GM21381 (cell line): ENCODE data around the gene EMC7.
"Not testable (repeated sequence)": the region's sequence is repeated elsewhere in the genome, so short reads cannot be mapped to it uniquely, and the experiment has no call there.

Source experiments
- ATAC-seq: cut with Tn5 transposase; IDR thresholded peaks from one replicate; pipeline ENCODE4 v1.9.1; 2021; ENCODE audit warnings: mild to moderate bottlenecking, moderate library complexity; ENCODE audit not compliant: unreplicated experiment

Gene EMC7

DNA sequence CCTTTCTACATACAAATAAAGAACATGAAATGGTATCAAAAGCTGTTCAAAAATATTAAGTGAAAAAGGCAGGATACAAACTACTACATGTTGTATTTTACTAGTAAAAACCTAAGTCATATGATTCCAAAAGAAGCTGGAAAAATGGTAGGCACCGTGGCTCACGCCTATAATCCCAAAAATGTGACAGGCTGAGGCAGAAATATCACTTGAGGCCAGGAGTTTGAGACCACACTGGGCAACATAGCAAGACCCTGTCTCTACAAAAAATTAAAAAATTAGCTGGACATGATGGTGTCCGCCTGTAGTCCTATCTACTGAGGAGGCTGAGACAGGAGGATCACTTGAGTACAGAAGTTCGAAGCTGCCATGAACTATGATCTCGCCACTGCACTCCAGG is 1.7 kb downstream of the EMC7 start:
- no peak for ATAC-seq

DNA sequence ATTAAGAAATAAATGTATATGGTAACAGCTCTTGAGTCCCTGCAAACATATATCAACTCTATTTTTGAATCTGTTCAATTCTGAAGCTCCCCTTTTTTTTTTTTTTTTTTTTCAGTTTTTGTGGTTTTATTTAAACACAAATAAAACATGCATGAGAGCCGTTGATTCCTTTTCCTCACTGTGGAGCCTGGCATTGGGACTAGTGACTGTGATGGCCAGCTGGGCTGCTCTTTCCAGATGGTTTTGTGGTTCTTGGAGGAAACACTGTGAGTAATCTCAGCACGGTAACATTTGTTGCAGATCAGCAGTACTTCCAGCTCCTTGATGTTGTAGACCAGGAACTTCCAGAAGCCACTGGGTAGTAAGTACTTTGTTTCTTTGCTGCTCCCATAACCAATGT is 15.9 kb downstream of the EMC7 start:
- ATAC-seq: no peak

DNA sequence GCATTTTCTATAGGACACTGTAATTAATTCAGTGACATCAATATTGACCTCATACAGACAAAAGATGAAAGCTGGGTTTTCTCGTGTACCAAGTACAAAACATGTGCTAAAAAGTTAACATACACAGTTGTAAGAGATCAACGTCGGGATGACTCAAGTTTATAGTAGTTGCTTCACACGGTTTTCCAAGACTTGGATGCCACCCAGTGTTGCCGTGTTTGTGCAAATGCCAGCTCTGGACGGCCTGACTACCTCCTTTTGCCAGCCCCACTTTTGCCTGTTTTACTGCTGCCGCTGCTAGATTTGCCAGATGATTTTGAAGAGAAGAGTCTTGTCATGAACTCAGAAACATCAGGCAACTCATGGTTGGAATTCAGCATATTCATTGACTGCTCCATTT is 17.6 kb downstream of the EMC7 start:
- ATAC-seq: no peak

DNA sequence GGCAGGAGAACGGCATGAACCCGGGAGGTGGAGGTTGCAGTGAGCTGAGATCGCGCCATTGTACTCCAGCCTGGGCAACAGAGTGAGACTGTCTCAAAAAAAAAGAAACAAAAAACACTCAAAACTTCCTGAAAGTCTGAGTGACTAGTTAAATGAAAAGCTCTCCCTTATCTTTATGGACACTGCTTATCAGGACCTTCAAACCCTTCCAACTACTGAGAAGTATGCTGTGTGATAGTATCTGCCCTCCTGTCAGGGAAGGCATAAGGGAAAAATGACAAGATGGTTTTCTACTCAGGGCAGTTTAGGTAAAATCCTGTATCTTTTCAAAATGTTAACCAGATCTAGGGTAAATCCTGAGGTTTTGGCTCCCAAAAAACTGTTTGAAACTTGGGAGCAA is 21.8 kb downstream of the EMC7 start:
- no peak for ATAC-seq

DNA sequence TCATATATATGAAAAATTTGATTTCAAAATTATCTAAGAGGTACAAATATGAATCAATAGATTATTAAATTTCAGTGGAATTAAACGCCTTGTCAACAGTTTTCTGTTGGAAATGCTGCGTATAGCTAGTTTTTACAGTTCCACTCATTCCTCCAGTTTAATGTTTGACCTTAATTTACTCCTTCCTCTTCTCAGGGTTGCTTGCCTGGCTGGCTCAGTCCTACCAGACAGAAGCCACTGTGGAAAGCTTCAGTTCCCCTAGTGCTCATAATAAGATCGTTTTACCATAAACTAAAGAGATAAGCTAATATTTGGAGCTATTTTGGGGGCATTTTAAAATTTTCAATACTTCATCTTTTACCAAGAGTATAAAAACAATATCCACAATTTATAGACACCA is 22.8 kb downstream of the EMC7 start:
- no peak for ATAC-seq

DNA sequence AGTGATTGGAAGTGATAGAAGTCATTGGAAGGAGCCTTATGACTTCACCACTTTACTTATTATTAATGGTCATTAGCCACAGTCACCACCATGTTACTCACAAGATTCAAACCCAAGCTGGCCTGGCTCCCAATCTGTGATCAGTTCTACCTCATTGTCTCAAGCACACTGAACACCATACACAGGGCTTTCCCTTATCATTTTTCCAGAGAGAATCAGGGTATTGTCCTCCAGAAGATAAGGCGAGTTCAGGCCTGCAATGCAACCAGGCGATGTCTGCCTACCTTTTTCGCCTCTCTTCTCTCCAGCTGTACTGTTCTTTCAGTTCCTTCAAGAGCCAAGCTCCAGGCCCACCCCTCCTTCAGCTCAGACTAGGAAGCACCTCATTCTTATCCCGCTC is 24.9 kb downstream of the EMC7 start:
- no peak for ATAC-seq

DNA sequence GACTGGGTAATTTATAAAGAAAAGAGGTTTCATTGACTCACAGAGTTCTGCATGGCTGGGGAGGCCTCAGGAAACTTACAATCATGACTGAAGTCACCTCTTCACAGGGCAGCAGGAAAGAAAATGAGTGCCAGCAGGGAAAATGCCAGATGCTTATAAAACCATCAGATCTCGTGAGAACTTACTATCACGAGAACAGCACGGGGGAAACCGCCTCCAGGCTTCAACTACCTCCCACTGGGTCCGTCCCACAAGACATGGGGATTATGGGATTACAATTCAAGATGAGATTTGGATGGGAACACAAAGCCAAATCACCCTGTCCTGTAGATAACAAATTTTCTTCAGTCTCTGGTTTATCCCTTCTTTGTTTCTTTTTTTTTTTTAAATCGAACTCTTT is 31.7 kb downstream of the EMC7 start:
- ATAC-seq: no peak

DNA sequence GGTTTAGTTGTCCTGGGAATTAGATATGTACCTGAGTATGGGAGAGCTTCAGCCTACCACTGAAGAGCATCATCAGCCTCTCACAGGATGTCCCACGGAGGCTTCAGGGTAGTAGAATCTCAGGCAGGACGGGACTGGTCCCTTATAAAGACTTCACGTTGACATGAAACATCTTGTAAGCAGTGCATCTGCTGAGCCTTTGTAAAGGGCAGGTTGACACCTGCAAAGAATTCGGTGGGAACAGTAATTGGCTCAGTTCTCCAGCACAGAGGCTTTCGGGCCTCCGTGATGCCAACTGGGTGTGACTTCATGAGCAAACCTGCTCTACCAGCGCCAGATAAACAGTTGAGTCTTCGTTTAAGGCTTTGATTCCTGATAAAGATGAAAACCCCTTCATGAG is 35.7 kb downstream of the EMC7 start:
- ATAC-seq: no peak

DNA sequence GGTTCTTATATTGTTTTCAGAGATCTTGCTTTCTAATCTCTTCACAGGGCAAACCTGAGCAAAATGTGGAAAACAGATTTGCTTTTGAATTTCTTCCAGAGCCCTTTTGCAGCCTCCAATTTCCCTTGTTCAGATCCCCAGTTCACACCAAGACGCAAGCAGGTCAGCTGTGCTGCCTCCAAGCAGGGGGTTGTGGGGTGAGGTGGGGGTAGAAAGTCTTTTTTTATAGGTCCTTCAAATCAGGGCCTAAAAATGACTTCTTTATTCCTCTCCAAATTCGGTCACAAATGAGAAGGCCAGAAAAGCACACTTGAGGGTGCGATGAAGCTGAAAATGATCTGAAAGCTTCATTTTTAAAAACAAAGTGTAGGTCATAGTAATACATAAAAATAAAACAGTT is 36.4 kb downstream of the EMC7 start:
- ATAC-seq: no peak

DNA sequence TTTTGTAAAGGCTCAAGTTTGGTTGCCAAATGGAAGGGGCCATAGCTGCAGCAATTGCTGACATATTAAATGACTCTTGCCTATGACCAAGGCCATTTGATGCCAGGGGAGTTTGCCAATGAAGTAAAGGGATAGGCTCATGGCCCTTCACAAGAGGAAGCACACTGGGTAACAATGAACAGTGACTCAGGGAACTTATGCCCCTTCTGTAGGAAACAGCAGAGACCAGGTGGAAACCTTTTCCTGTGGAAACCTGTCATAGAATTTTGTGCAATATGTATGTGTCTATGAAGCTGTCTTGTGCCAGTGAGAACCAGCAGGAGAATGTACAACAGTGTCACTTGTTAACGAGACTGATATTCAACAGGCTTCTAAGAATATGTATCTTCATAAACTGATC is 37.2 kb downstream of the EMC7 start:
- ATAC-seq: no peak

DNA sequence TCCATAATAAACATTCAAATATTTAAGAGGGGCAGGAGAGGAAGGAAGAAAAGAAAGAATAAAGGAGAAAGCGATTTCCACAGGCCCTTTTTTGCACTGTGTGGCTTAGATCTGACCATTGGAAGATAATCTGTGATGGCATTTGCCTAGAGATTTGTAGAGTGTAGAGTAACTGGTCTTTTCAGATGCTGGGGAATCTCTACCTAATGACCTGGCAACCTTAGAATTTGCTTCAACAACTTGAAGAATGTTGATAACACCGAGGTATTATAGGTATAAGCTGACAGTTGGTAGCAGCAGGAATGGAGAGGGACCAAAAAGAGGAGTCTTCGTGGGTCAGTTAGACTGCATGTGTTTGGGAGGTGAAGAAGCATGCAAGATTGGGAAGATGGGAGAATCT is 41.7 kb downstream of the EMC7 start:
- ATAC-seq: no peak

DNA sequence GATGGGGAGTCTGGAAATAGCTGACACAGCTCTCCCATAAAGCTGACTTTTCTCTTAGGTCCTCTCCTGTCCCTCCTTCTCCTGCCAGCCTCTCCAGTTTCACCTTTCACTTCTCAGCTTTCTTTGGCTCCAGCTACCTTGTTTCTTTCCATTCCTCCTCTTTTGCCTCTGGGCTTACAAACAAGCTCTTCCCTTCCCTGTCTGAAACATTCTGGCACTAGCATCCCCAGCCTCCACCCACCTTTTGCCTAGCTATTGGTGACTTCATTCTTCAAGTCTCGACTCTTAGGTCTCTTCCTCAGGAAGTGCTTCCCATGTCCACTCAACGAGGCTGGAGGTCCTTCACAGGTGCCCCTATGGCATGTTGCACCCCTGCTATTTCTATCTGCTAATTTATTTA is 42.2 kb downstream of the EMC7 start:
- no peak for ATAC-seq

DNA sequence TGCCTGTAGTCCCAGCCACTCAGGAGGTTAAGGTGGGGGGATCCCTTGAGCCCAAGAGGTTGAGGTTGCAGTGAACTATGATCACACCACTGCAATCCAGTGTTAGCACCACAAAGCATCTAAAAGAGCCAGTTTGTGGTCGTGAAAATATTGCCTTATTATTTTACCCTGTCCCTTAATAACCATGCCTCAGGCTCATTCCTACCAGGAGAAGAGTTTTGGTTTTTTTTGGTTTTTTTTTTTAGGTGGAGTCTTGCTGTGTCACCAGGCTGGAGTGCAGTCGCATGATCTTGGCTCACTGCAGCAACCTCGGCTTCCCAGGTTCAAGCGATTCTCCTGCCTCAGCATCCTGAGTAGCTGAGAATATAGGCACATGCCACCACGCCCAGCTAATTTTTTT is 44.8 kb downstream of the EMC7 start:
- no peak for ATAC-seq

DNA sequence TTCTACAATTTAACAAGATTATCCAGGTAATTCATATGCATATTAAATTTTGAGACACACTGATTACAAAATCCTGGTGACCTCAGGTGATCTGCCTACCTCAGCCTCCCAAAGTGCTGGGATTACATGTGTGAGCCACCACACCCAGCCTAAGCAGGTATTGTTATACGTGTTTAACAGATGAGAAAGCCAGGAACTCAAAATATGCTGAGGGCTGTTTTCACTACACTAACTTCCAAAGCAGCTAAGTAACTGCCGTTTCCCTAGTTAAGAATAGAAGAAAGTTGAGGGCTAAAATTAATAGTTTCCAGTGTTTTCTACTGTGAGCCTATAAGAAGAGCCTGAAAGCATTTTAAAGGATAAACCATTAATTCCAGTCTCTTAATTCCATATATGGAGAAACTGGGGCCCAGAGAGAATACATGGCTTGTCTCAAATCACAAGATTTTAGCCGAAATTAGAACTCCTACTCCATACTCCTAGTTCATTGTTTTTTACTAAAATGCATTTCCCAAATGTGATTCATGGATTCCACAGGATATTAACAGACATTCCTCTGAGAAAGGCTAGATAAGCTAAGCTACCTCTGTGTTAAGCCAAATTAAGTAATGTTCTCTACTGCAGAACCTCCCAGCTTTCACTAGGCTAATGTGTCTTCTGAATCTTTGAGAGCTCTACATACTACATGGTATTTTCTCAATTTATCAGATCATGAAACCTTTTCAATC is 45.6 kb downstream of the EMC7 start:
- ATAC-seq: no peak

DNA sequence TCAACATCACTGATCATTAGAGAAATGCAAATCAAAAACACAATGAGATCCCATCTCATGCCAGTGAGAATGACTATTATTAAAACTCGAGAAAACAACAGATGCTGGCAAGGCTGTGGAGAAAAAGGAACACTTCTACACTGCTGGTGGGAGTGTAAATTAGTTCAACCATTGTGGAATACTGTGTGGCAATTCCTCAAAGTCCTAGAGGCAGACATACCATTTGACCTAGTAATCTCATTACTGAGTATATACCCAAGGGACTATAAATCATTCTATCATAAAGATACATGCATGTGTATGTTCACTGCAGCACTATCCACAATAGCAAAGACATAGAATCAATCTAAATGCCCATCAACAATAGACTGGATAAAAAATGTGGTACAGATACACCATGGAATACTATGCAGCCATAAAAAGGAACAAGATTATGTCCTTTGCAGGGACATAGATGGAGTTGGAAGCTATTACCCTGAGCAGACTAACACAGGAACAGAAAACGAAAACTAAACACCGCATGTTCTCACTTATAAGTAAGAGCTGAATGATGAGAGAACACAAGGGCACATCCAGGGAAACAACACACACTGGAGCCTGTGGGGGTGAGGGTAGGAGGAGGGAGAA is 47.5 kb downstream of the EMC7 start:
- ATAC-seq: no peak

DNA sequence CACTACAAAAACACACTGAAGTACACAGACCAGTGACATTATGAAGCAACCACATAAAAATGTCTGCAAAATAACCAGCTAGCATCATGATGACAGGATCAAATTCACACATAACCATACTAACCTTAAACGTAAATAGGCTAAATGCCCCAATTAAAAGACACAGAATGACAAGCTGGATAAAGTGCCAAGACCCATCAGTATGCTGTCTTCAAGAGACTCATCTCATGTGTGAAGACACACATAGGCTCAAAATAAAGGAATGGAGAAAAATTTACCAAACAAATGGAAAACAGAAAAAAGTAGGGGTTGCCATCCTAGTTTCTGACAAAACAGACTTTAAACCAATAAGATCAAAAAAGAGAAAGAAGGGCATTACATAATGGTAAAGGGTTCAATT is 51.3 kb downstream of the EMC7 start:
- ATAC-seq: not testable (repeated sequence)

DNA sequence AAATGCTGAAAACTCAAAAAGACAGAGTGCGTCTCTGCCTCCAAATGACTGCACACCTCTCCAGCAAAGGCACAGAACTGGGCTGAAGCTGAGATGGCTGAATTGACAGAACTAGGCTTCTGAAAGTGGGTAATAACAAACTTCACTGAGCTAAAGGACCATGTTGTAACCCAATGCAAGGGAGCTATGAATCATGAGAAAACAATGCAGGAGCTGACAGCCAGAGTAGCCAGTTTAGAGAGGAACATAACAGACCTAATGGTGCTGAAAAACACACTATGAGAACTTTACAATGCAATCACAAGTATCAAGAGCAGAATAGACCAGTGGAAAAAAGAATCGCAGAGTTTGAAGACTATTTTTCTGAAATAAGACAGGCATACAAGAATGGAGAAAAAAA is 52.5 kb downstream of the EMC7 start:
- no peak for ATAC-seq

DNA sequence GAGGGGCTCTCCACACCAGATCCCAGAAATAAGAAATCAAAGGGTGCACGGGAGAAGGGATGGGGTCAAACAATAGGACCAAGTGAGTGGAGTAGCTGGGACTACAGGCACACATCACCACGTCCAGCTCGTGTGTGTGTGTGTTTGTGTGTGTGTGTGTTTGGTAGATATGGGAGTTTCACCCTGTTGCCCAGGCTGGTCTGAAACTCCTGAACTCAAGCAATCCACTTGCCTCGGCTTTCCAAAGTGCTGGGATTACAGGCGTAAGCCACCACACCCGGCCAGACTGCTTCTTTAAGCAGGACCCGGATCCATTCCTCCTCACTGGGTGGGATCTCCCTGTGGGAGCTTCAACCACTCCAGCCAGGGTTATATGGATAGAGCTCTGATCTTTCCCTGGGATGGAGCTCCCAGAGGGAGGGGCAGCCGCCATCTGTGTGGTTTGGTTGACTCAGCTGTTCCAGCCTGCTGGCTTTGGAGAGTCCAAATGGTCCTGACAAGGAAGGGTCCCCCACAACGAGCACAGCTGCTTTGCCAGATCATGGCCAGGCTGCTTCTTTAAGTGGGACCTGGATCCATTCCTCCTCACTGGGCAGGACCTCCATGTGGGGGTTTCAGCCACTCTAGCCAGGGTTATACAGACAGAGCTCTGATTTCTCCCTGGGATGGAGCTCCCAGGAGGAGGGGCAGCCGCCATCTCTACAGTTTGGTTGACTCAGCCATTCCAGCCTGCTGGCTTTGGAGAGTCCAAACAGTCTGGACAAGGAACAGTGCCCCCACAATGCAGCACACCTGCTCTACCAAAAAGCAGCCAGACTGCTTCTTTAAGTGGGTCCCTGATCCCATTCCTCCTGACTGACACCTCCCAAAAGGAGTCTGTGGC is 53.5 kb downstream of the EMC7 start:
- no peak for ATAC-seq

DNA sequence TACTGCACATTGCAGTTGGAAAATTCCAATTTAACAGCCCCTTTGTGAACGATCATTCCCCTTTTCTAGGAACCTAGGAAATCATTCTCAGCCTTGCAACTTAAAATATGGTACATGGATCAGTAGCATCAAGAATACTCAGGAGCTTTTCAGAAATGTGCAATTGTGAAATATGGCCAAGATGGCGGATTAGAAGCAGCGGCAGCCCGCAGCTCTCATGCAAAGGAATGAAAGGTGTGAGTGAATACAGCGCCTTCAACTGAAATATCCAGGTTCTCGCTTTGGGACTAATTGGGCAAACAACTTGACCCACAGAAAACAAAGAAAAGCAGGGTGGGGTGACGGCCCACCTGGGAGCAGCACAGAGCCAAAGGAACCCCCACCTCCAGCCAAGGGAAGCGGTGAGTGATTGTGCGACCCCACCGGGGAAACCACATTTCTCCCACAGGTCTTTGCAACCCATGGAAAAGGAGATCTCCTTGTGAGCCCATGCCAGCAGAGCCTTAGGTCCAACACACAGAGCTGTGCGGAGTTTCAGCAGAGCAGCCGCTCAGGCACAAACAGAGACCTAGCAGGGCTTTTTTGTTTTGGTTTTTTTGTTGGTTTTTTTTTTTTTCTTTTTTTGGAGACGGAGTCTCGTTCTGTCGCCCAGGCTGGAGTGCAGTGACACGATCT is 55.1 kb downstream of the EMC7 start:
- no peak for ATAC-seq

DNA sequence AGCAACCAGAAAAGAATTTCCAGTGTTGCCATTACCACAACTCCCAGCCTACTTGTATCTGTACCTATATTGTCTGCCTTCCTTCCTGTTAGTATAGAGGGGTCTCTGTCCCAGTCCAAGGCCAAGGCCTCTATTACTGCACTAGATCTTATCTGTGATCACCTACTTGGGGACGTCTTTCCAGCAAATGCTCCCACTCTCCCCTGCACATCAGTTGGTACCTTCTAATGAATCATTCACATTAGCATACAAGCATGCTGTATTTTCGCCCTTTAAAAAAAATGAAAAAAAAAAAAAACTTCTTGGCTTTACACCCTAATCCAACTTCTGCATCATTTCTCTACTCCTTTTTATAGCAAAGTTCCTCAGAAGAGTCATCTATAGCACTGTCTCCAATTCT is 57.8 kb downstream of the EMC7 start:
- no peak for ATAC-seq

DNA sequence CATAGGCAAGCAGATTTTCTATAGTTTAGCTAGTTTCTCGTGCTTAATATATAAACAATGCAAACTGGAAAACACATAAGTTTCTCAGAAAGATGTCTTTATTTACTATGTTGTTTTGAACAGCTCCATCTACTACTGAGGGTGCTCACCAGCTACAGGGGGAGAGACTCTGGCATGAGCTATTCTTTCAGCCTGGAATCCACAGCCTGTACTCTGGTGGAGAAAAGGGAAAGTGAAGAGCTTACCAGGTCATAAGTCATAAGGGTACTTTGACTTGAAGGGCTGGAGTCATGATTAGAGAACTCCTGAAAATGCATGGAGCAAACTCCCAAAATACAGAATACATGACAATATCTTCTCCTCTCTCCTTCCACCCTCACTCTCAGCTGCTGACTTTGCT is 58.3 kb downstream of the EMC7 start:
- no peak for ATAC-seq

DNA sequence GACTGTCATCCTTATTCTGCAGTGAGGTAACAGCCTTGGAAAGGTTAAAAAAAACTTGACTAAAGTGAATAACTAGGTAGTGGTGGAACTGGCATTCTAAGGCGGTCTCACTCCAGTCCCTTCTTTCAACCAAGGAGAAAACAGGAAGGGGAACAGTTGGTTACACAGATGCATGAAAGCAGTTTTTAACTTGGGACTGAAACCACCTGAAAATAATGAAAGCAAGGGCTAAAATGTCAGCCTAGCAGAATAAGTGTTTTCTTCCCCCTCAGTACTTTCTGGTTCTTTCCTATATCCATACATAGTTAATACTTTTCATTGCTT is 61.9 kb downstream of the EMC7 start:
- no peak for ATAC-seq
